ENCODE data around the gene LAMC3. TPM values are rescaled to one million over a fixed set of nuclear protein-coding genes. Genes with fewer than 3 reads are reported as not detected.

The LAMC3 gene
- total and polyA plus RNA-seq, 5 donors from 2014 or later = 0.37 to 1.2 (median 0.66) TPM

- no peaks in the 10 kb centered on the region for H3K9me3 Mint-ChIP-seq
- no peaks in the 10 kb centered on the region for H3K27me3 Mint-ChIP-seq
- peaks cover 0 to 27% (median 4%) of the 10 kb centered on the region in 4 donors for H3K4me1 Mint-ChIP-seq
- H3K27ac Mint-ChIP-seq = peak overlapping the region in 2 of 3 donors; percentile 11 to 48
- no peaks in the 10 kb centered on the region for H3K27me3 ChIP-seq (ENCODE audit: control insufficient read depth, insufficient read depth, low read length)
- H3K27ac ChIP-seq (ENCODE audit: insufficient read depth, low read length, poor library complexity, severe bottlenecking) = no peak overlapping the region
- DNase-seq (no peak), ATAC-seq (ENCODE audit: low read depth in 2 of 2) (no peak)
- no peaks in the 10 kb centered on the region for H3K36me3 Mint-ChIP-seq
- peaks cover 6% of the 10 kb centered on the region for H3K4me1 ChIP-seq (ENCODE audit: control insufficient read depth, insufficient read depth, low read length, poor library complexity, severe bottlenecking)
- no peak overlapping the region for H3K4me3 Mint-ChIP-seq
- H3K4me3 ChIP-seq (ENCODE audit: low read depth, low read length) = no peak overlapping the region
- H3K9me3 ChIP-seq (ENCODE audit: control insufficient read depth in 2 of 2, low read length in 2 of 2) = no peaks in the 10 kb centered on the region
- no peaks in the 10 kb centered on the region for H3K36me3 ChIP-seq (ENCODE audit: control insufficient read depth, insufficient read depth, low read length)
Observed at GRCh38 chr9:131043646-131044045, 34.7 kb downstream of the LAMC3 start.

DNA sequence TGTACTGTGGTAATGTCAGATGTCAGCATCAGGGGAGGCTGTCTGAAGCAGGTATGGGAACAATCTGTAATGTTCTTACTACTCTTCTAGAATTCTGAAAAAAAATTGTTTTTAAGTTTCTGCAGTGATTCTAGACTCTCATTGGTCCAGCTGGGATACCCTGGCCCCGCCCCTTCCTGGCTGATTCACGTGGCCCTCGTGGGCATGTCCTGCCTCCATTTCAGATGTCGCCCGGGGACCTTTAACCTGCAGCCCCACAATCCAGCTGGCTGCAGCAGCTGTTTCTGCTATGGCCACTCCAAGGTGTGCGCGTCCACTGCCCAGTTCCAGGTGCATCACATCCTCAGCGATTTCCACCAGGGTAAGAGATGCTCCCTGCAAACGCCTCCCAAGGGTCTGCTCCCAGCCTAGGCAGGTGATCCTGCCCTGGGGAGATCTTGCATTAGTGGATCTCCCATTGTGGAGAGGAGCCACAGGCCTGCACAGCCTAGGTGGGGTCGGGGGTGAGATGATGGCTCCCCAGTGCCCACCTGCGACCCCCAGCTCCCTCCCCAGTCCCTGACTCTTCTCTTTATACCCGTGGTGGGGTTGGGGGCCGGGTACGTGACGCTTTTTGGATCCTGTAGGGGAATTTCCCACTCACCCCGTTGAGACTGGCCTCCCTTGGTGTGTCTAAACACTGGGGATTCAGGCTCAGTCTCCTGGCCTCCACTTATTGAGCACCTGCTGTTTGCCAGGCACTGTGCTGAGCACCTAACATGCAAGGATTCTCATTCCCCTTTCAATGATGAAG, 36.5 kb downstream of the LAMC3 start:
- Mint-ChIP-seq H3K4me1 (peaks cover 0 to 27% (median 4%) of the 10 kb centered on the region in 4 donors), H3K9me3 (no peaks in the 10 kb centered on the region), H3K36me3 (no peaks in the 10 kb centered on the region), H3K4me3 (peak overlapping the region; percentile 49 to 73 (median 66)), H3K27me3 (peaks cover 4% of the 10 kb centered on the region), H3K27ac (peak overlapping the region in 1 of 3 donors; percentile 86)
- Histone ChIP-seq H3K4me1 (ENCODE audit: control insufficient read depth, insufficient read depth, low read length, poor library complexity, severe bottlenecking) (peaks cover 6% of the 10 kb centered on the region), H3K9me3 (ENCODE audit: control insufficient read depth in 2 of 2, low read length in 2 of 2) (no peaks in the 10 kb centered on the region), H3K4me3 (ENCODE audit: low read depth, low read length) (no peak overlapping the region), H3K36me3 (ENCODE audit: control insufficient read depth, insufficient read depth, low read length) (no peaks in the 10 kb centered on the region), H3K27ac (ENCODE audit: insufficient read depth, low read length, poor library complexity, severe bottlenecking) (no peak overlapping the region), H3K27me3 (ENCODE audit: control insufficient read depth, insufficient read depth, low read length) (no peaks in the 10 kb centered on the region)
- peak; percentile 60 to 69 for ATAC-seq (ENCODE audit: low read depth in 2 of 2)
- peak; percentile 43 to 77 (median 72) for DNase-seq

- no peak overlapping the region for H3K4me3 ChIP-seq (ENCODE audit: low read depth, low read length)
- Mint-ChIP-seq H3K36me3 (no peaks in the 10 kb centered on the region), H3K27ac (peak overlapping the region in 1 of 3 donors; percentile 86), H3K9me3 (no peaks in the 10 kb centered on the region), H3K27me3 (peaks cover 4% of the 10 kb centered on the region), H3K4me3 (peak overlapping the region in 3 of 4 donors; percentile 49 to 73 (median 70)), H3K4me1 (peaks cover 0 to 27% (median 4%) of the 10 kb centered on the region in 4 donors)
- H3K27ac ChIP-seq (ENCODE audit: insufficient read depth, low read length, poor library complexity, severe bottlenecking) = no peak overlapping the region
- H3K27me3 ChIP-seq (ENCODE audit: control insufficient read depth, insufficient read depth, low read length) = no peaks in the 10 kb centered on the region
- DNase-seq (peak in 1 of 3 donors; percentile 7), ATAC-seq (ENCODE audit: low read depth in 2 of 2) (no peak)
- H3K4me1 ChIP-seq (ENCODE audit: control insufficient read depth, insufficient read depth, low read length, poor library complexity, severe bottlenecking) = peaks cover 6% of the 10 kb centered on the region
- no peaks in the 10 kb centered on the region for H3K36me3 ChIP-seq (ENCODE audit: control insufficient read depth, insufficient read depth, low read length)
- H3K9me3 ChIP-seq (ENCODE audit: control insufficient read depth in 2 of 2, low read length in 2 of 2) = no peaks in the 10 kb centered on the region
Observed at GRCh38 chr9:131046093-131046380, 37.1 kb downstream of the LAMC3 start.

- no peaks in the 10 kb centered on the region for H3K9me3 Mint-ChIP-seq
- H3K36me3 Mint-ChIP-seq = no peaks in the 10 kb centered on the region
- H3K4me3 Mint-ChIP-seq = peak overlapping the region; percentile 13 to 78 (median 59)
- H3K4me1 Mint-ChIP-seq = peaks cover 0 to 27% (median 4%) of the 10 kb centered on the region in 4 donors
- Histone ChIP-seq H3K36me3 (ENCODE audit: control insufficient read depth, insufficient read depth, low read length) (no peaks in the 10 kb centered on the region), H3K9me3 (ENCODE audit: control insufficient read depth in 2 of 2, low read length in 2 of 2) (no peaks in the 10 kb centered on the region), H3K27ac (ENCODE audit: insufficient read depth, low read length, poor library complexity, severe bottlenecking) (peak overlapping the region; percentile 14), H3K27me3 (ENCODE audit: control insufficient read depth, insufficient read depth, low read length) (no peaks in the 10 kb centered on the region), H3K4me1 (ENCODE audit: control insufficient read depth, insufficient read depth, low read length, poor library complexity, severe bottlenecking) (peaks cover 6% of the 10 kb centered on the region), H3K4me3 (ENCODE audit: low read depth, low read length) (no peak overlapping the region)
- peaks cover 4% of the 10 kb centered on the region for H3K27me3 Mint-ChIP-seq
- peak; percentile 78 to 79 for ATAC-seq (ENCODE audit: low read depth in 2 of 2)
- no peak overlapping the region for H3K27ac Mint-ChIP-seq
- DNase-seq = peak; percentile 47 to 79 (median 72)
Observed at GRCh38 chr9:131046581-131047202, 37.7 kb downstream of the LAMC3 start.

DNA sequence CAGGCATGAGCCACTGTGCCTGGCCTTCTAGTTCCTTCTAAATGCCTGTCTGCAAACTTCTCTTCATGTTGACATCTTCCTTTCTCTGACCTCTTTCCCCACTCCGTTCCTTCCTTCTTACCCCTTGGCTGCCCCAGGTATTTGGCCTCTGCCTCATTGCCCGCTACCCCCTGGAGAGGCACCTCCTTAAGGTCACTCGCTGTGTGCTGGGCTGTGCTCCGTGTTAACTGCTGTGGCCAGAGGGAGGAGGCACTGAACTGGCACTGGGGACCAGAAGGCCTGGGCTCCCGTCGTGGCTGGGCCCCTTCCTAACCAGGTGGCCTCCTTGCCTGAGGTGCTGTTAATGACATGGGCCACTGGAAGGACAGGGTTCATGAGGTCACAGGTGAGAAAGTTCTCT, 39.4 kb downstream of the LAMC3 start:
- Histone ChIP-seq H3K27me3 (ENCODE audit: control insufficient read depth, insufficient read depth, low read length) (no peaks in the 10 kb centered on the region), H3K9me3 (ENCODE audit: control insufficient read depth in 2 of 2, low read length in 2 of 2) (no peaks in the 10 kb centered on the region), H3K4me1 (ENCODE audit: control insufficient read depth, insufficient read depth, low read length, poor library complexity, severe bottlenecking) (peaks cover 6% of the 10 kb centered on the region), H3K27ac (ENCODE audit: insufficient read depth, low read length, poor library complexity, severe bottlenecking) (no peak overlapping the region), H3K4me3 (ENCODE audit: low read depth, low read length) (no peak overlapping the region), H3K36me3 (ENCODE audit: control insufficient read depth, insufficient read depth, low read length) (no peaks in the 10 kb centered on the region)
- peaks cover 4% of the 10 kb centered on the region for H3K27me3 Mint-ChIP-seq
- DNase-seq (no peak), ATAC-seq (ENCODE audit: low read depth in 2 of 2) (no peak)
- H3K27ac Mint-ChIP-seq = no peak overlapping the region
- peaks cover 0 to 25% (median 4%) of the 10 kb centered on the region in 4 donors for H3K4me1 Mint-ChIP-seq
- no peak overlapping the region for H3K4me3 Mint-ChIP-seq
- no peaks in the 10 kb centered on the region for H3K36me3 Mint-ChIP-seq
- no peaks in the 10 kb centered on the region for H3K9me3 Mint-ChIP-seq

DNA sequence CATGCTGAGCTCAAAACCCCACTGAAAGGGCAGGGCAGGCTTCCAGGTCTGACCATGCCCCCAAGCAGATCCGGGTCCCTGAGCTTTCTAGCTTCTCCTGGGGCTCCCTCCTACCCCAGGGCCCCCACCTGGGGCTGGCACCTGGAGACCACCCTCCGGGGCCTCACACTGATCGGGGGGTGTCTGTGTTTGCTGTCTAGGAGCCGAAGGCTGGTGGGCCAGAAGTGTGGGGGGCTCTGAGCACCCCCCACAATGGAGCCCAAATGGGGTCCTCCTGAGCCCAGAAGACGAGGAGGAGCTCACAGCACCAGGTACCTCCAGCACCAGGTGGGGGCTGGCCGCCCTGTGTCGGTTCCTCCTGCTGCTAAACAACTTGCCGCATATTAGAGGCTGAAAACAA, 39.8 kb downstream of the LAMC3 start:
- Histone ChIP-seq H3K27ac (ENCODE audit: insufficient read depth, low read length, poor library complexity, severe bottlenecking) (no peak overlapping the region), H3K27me3 (ENCODE audit: control insufficient read depth, insufficient read depth, low read length) (no peaks in the 10 kb centered on the region), H3K4me1 (ENCODE audit: control insufficient read depth, insufficient read depth, low read length, poor library complexity, severe bottlenecking) (peaks cover 6% of the 10 kb centered on the region), H3K4me3 (ENCODE audit: low read depth, low read length) (no peak overlapping the region), H3K9me3 (ENCODE audit: control insufficient read depth in 2 of 2, low read length in 2 of 2) (no peaks in the 10 kb centered on the region), H3K36me3 (ENCODE audit: control insufficient read depth, insufficient read depth, low read length) (no peaks in the 10 kb centered on the region)
- peaks cover 0 to 21% (median 4%) of the 10 kb centered on the region in 4 donors for H3K4me1 Mint-ChIP-seq
- H3K4me3 Mint-ChIP-seq = no peak overlapping the region
- no peaks in the 10 kb centered on the region for H3K36me3 Mint-ChIP-seq
- H3K27ac Mint-ChIP-seq = no peak overlapping the region
- H3K9me3 Mint-ChIP-seq = no peaks in the 10 kb centered on the region
- H3K27me3 Mint-ChIP-seq = peaks cover 4% of the 10 kb centered on the region
- DNase-seq = no peak
- ATAC-seq (ENCODE audit: low read depth in 2 of 2) = no peak

GRCh38 chr9:131049829-131050715, 41.1 kb downstream of the LAMC3 start:
- no peaks in the 10 kb centered on the region for H3K9me3 ChIP-seq (ENCODE audit: control insufficient read depth in 2 of 2, low read length in 2 of 2)
- Mint-ChIP-seq H3K4me3 (no peak overlapping the region), H3K27ac (peak overlapping the region in 1 of 3 donors; percentile 71), H3K9me3 (no peaks in the 10 kb centered on the region), H3K36me3 (no peaks in the 10 kb centered on the region), H3K4me1 (peaks cover 0 to 16% (median 2%) of the 10 kb centered on the region in 4 donors), H3K27me3 (peaks cover 4% of the 10 kb centered on the region)
- no peak overlapping the region for H3K4me3 ChIP-seq (ENCODE audit: low read depth, low read length)
- H3K27ac ChIP-seq (ENCODE audit: insufficient read depth, low read length, poor library complexity, severe bottlenecking) = no peak overlapping the region
- no peaks in the 10 kb centered on the region for H3K36me3 ChIP-seq (ENCODE audit: control insufficient read depth, insufficient read depth, low read length)
- ATAC-seq (ENCODE audit: low read depth in 2 of 2) (no peak), DNase-seq (no peak)
- H3K4me1 ChIP-seq (ENCODE audit: control insufficient read depth, insufficient read depth, low read length, poor library complexity, severe bottlenecking) = peaks cover 6% of the 10 kb centered on the region
- no peaks in the 10 kb centered on the region for H3K27me3 ChIP-seq (ENCODE audit: control insufficient read depth, insufficient read depth, low read length)

Data from CD4-positive, CD25-positive, alpha-beta regulatory T cell (primary cell).